H9 (cell line): ENCODE results near the gene UPK3B. TPM values are rescaled to one million over a fixed set of nuclear protein-coding genes. Genes with fewer than 3 reads are reported as not detected.

Source experiments
- DNase-seq: peaks from one replicate; pipeline ENCODE4 v3.0.0-alpha.2; 2017
- H2AFZ ChIP-seq: one replicate; pipeline ENCODE4 v1.6.1; 2013; ENCODE audit warnings: mild to moderate bottlenecking, low read length, control low read depth, moderate library complexity
- H2AK5ac ChIP-seq: 2 replicates; pipeline ENCODE4 v1.6.1; 2013; ENCODE audit warnings: low read length, control low read depth, mixed read lengths; ENCODE audit not compliant: insufficient read length
- H2BK120ac ChIP-seq: one replicate; pipeline ENCODE4 v1.6.1; 2013; ENCODE audit warnings: low read depth, mild to moderate bottlenecking, low read length, control low read depth, inconsistent platforms; ENCODE audit not compliant: poor library complexity, severe bottlenecking
- H2BK12ac ChIP-seq: 2 replicates; pipeline ENCODE4 v1.6.1; 2013; ENCODE audit warnings: low read length, control low read depth, mixed read lengths, low read depth; ENCODE audit not compliant: insufficient read length
- H2BK15ac ChIP-seq: 2 replicates; pipeline ENCODE4 v1.6.1; 2013; ENCODE audit warnings: low read depth, low read length, control low read depth
- H2BK20ac ChIP-seq: one replicate; pipeline ENCODE4 v1.6.1; 2013; ENCODE audit warnings: low read depth, mild to moderate bottlenecking, low read length, control low read depth, inconsistent platforms; ENCODE audit not compliant: poor library complexity, severe bottlenecking
- H2BK5ac ChIP-seq: 2 replicates; pipeline ENCODE4 v1.6.1; 2013; ENCODE audit warnings: low read length, control low read depth, mixed read lengths; ENCODE audit not compliant: insufficient read length
- H3K14ac ChIP-seq: 2 replicates; pipeline ENCODE4 v1.6.1; 2013; ENCODE audit warnings: low read length, control low read depth; ENCODE audit not compliant: insufficient read depth
- H3K18ac ChIP-seq: 2 replicates; pipeline ENCODE4 v1.6.1; 2013; ENCODE audit warnings: low read depth, mild to moderate bottlenecking, mixed read lengths, low read length, control low read depth; ENCODE audit not compliant: insufficient read length
- H3K23ac ChIP-seq: 2 replicates; pipeline ENCODE4 v1.6.1; 2013; ENCODE audit warnings: low read length, control low read depth, mixed read lengths, low read depth; ENCODE audit not compliant: insufficient read length
- H3K23me2 ChIP-seq: 2 replicates; pipeline ENCODE4 v1.6.1; 2013; ENCODE audit warnings: low read depth, mild to moderate bottlenecking, mixed read lengths, low read length, control low read depth; ENCODE audit not compliant: insufficient read length, poor library complexity, severe bottlenecking
- H3K27ac ChIP-seq: 2 replicates; pipeline ENCODE4 v1.5.1; 2013; ENCODE audit warnings: low read length, control low read depth, mixed read lengths, low read depth; ENCODE audit not compliant: insufficient read length
- H3K27me3 ChIP-seq: 2 replicates; pipeline ENCODE4 v1.6.1; 2013; ENCODE audit warnings: low read length, control low read depth, inconsistent platforms; ENCODE audit not compliant: insufficient read depth
- H3K4ac ChIP-seq: 2 replicates; pipeline ENCODE4 v1.6.1; 2013; ENCODE audit warnings: low read depth, mild to moderate bottlenecking, control low read depth, inconsistent platforms, low read length, moderate library complexity
- H3K4me1 ChIP-seq: 2 replicates; pipeline ENCODE4 v1.6.1; 2013; ENCODE audit warnings: low read length, control low read depth, inconsistent platforms; ENCODE audit not compliant: insufficient read depth
- H3K4me2 ChIP-seq: 2 replicates; pipeline ENCODE4 v1.6.1; 2013; ENCODE audit warnings: low read length, control low read depth, mixed read lengths; ENCODE audit not compliant: insufficient read length, insufficient read depth
- H3K56ac ChIP-seq: 2 replicates; pipeline ENCODE4 v1.6.1; 2013; ENCODE audit warnings: low read depth, mild to moderate bottlenecking, mixed read lengths, low read length, control low read depth; ENCODE audit not compliant: insufficient read length
- H3K79me1 ChIP-seq: 2 replicates; pipeline ENCODE4 v1.6.1; 2013; ENCODE audit warnings: low read depth, mild to moderate bottlenecking, moderate library complexity, low read length, control low read depth, inconsistent platforms; ENCODE audit not compliant: insufficient read depth, poor library complexity, severe bottlenecking
- H3K79me2 ChIP-seq: 2 replicates; pipeline ENCODE4 v1.6.1; 2013; ENCODE audit warnings: low read length, control low read depth, inconsistent platforms; ENCODE audit not compliant: insufficient read depth
- H3K9ac ChIP-seq: 2 replicates; pipeline ENCODE4 v1.6.1; 2013; ENCODE audit warnings: low read length, control low read depth, mixed read lengths; ENCODE audit not compliant: insufficient read length; ENCODE audit errors: extremely low read depth
- H3K9me3 ChIP-seq: one replicate; pipeline ENCODE4 v1.6.1; 2013; ENCODE audit warnings: low read depth, low read length, inconsistent platforms; ENCODE audit not compliant: control insufficient read depth
- H3T11ph ChIP-seq: one replicate; pipeline ENCODE4 v1.6.1; 2013; ENCODE audit warnings: mild to moderate bottlenecking, low read length, control low read depth, inconsistent platforms
- H4K20me1 ChIP-seq: one replicate; pipeline ENCODE4 v1.6.1; 2013; ENCODE audit not compliant: control insufficient read depth, insufficient read length, insufficient read depth
- H4K5ac ChIP-seq: 2 replicates; pipeline ENCODE4 v1.6.1; 2013; ENCODE audit warnings: low read depth, mild to moderate bottlenecking, mixed read lengths, low read length, control low read depth; ENCODE audit not compliant: insufficient read length
- H4K8ac ChIP-seq: replicated peaks from 2 replicates; pipeline ENCODE4 v1.6.1; 2013; ENCODE audit warnings: low read length, control low read depth, mixed read lengths, low read depth; ENCODE audit not compliant: insufficient read length
- H4K91ac ChIP-seq: 2 replicates; pipeline ENCODE4 v1.6.1; 2013; ENCODE audit warnings: low read depth, mild to moderate bottlenecking, moderate library complexity, mixed read lengths, low read length, control low read depth; ENCODE audit not compliant: insufficient read length
- H3K27ac Mint-ChIP-seq, 3 experiments: 2 replicates in 2 of 3; 3 replicates in 1 of 3; pipeline ENCODE4 v1.8.0; 2020 to 2021; ENCODE audit warnings: mixed read lengths in 3 of 3, mild to moderate bottlenecking in 1 of 3, moderate library complexity in 1 of 3
- H3K27me3 Mint-ChIP-seq: 2 replicates; pipeline ENCODE4 v1.8.0; 2021; ENCODE audit warnings: low read depth, mild to moderate bottlenecking, moderate library complexity, mixed read lengths
- H3K36me3 Mint-ChIP-seq, 3 experiments: 2 replicates in 2 of 3; 3 replicates in 1 of 3; pipeline ENCODE4 v1.8.0; 2020 to 2021; ENCODE audit warnings: low read depth in 3 of 3, mixed read lengths in 3 of 3; ENCODE audit not compliant: insufficient read depth in 1 of 3
- H3K4me1 Mint-ChIP-seq, 2 experiments: 2 replicates each; pipeline ENCODE4 v1.8.0; 2020; ENCODE audit warnings: mixed read lengths in 2 of 2
- H3K4me3 Mint-ChIP-seq, 2 experiments: 2 replicates in 1 of 2; 3 replicates in 1 of 2; pipeline ENCODE4 v1.8.0; 2020 to 2021; ENCODE audit warnings: mild to moderate bottlenecking in 2 of 2, mixed read lengths in 2 of 2, moderate library complexity in 1 of 2
- H3K9me3 Mint-ChIP-seq, 2 experiments: 2 replicates in 1 of 2; 3 replicates in 1 of 2; pipeline ENCODE4 v1.8.0; 2020; ENCODE audit warnings: mild to moderate bottlenecking in 2 of 2, mixed read lengths in 2 of 2, moderate library complexity in 1 of 2
- WGBS: extraction: QIAGEN DNeasy Blood & Tissue Kit; methylation state at CpG from one replicate; pipeline ENCODE4 v1.1.7; 2013; ENCODE audit warnings: missing lambda C conversion rate, low lambda C conversion rate, mixed read lengths; ENCODE audit not compliant: insufficient read length; ENCODE audit errors: extremely low coverage; 5-methylcytosine and 5-hydroxymethylcytosine counted together
- total RNA-seq: library from RNA; stranded (reverse); gene quantifications from 2 replicates; pipeline ENCODE4 v1.2.1, GENCODE V29; 2021
- TF ChIP-seq, protein P1 (sequence below): fragments of 200-600 bp; sonication (generic); conservative IDR thresholded peaks from 3 replicates; pipeline ENCODE4 v1.8.0; 2021; ENCODE audit warnings: antibody characterized with exemption, mild to moderate bottlenecking

UPK3B gene
- total RNA-seq, 1 experiment from 2014 or later: 3.5 TPM

DNA sequence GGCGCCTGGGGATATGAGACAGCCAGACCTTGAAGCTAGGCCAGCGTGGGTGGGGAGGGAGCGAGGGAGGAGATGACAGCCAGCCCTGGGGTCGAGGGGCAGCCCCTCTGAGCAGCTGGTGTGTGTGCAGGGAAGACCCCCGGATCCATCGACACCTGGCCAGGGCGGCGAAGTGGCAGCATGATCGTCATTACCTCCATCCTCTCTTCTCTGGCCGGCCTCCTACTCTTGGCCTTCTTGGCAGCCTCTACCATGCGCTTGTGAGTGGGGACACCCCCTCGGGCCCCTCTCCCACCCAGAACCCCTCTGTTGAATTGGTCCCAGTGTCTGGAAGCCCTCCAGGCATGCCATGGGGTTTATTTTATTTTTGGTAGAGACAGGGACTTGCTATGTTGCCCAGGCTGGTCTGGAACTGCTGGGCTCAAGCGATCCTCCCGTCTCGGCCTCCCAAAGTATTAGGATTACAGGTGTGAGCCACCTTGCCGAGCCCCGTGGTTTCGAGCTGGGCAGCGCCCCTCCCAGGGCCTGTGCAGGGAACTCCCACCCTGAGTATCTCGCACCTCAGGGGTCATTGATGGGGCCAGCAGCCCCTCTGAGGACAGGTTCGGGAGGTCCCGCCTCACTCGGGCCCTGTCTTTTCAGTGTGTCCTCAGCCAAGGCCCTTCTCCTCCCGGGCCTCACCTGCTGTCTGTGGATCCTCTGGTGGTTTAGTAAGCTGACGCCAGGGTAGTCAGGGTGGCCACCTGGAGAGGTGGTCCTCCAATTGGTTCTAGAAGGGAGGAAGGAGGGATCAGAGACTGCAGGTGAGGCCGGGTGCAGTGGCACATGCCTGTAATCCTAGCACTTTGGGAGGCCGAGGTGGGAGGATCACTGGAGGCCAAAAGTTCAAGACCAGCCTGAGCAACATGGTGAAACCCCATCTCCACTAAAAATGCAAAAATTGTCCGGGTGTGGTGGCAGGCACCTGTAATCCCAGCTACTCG, 3.8 kb downstream of the UPK3B start:
- Histone ChIP-seq H4K5ac (no peak overlapping the region), H3K4me2 (no peak overlapping the region), H3K27me3 (no peaks in the 10 kb centered on the region), H3K9ac (no peak overlapping the region), H3K18ac (no peak overlapping the region), H3T11ph (no peak overlapping the region), H2BK12ac (no peak overlapping the region), H2AK5ac (no peak overlapping the region), H3K23ac (no peak overlapping the region), H4K20me1 (no peaks in the 10 kb centered on the region), H2BK20ac (no peak overlapping the region), H2AFZ (no peak overlapping the region), H2BK5ac (no peak overlapping the region), H3K27ac (no peak overlapping the region), H3K79me2 (no peaks in the 10 kb centered on the region), H3K4me1 (peaks cover 3% of the 10 kb centered on the region; the same call in 1 of the 2 replicates), H3K9me3 (no peaks in the 10 kb centered on the region), H3K4ac (no peak overlapping the region), H3K56ac (no peak overlapping the region), H4K91ac (no peak overlapping the region), H4K8ac (no peak overlapping the region), H3K23me2 (no peaks in the 10 kb centered on the region), H2BK15ac (no peak overlapping the region), H2BK120ac (no peak overlapping the region), H3K79me1 (no peaks in the 10 kb centered on the region), H3K14ac (no peak overlapping the region; the same call in 1 of the 2 replicates)
- WGBS: no CpG with 5 or more reads among the region's 29 CpGs
- TF ChIP-seq, protein P1, sequence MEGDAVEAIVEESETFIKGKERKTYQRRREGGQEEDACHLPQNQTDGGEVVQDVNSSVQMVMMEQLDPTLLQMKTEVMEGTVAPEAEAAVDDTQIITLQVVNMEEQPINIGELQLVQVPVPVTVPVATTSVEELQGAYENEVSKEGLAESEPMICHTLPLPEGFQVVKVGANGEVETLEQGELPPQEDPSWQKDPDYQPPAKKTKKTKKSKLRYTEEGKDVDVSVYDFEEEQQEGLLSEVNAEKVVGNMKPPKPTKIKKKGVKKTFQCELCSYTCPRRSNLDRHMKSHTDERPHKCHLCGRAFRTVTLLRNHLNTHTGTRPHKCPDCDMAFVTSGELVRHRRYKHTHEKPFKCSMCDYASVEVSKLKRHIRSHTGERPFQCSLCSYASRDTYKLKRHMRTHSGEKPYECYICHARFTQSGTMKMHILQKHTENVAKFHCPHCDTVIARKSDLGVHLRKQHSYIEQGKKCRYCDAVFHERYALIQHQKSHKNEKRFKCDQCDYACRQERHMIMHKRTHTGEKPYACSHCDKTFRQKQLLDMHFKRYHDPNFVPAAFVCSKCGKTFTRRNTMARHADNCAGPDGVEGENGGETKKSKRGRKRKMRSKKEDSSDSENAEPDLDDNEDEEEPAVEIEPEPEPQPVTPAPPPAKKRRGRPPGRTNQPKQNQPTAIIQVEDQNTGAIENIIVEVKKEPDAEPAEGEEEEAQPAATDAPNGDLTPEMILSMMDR: no peak
- no peaks in the 10 kb centered on the region for H3K36me3 Mint-ChIP-seq
- DNase-seq: peak; percentile 21
- no peak overlapping the region for H3K27ac Mint-ChIP-seq
- H3K4me1 Mint-ChIP-seq: peaks cover 4 to 8% of the 10 kb centered on the region in 2 experiments
- H3K9me3 Mint-ChIP-seq: no peaks in the 10 kb centered on the region
- no peak overlapping the region; a peak in 1 of 5 replicates for H3K4me3 Mint-ChIP-seq
- no peaks in the 10 kb centered on the region for H3K27me3 Mint-ChIP-seq
